Parathyroid adenoma (tissue), 2 donors: ENCODE measurements around the gene TAS2R60.
A peak's percentile ranks its signal among the peaks of the same experiment; 100 is the strongest.

Experiments
- H2AFZ ChIP-seq: fragments of 300-600 bp; sonication (generic); one replicate; pipeline ENCODE4 v1.7.0; 2017; ENCODE audit warnings: antibody characterized with exemption, mild to moderate bottlenecking
- H3K27ac ChIP-seq: fragments of 300-600 bp; sonication (generic); one replicate; pipeline ENCODE4 v1.7.0; 2017
- H3K27me3 ChIP-seq: fragments of 300-600 bp; sonication (generic); one replicate; pipeline ENCODE4 v1.7.0; 2017; ENCODE audit warnings: low read length; ENCODE audit not compliant: control insufficient read depth, insufficient read depth
- H3K36me3 ChIP-seq: fragments of 300-600 bp; sonication (generic); one replicate; pipeline ENCODE4 v1.7.0; 2017; ENCODE audit warnings: low read length; ENCODE audit not compliant: control insufficient read depth, insufficient read depth
- H3K4me1 ChIP-seq: fragments of 300-600 bp; sonication (generic); one replicate; pipeline ENCODE4 v1.7.0; 2017; ENCODE audit warnings: control low read depth
- H3K4me2 ChIP-seq: fragments of 300-600 bp; sonication (generic); one replicate; pipeline ENCODE4 v1.7.0; 2017; ENCODE audit warnings: low read length
- H3K4me3 ChIP-seq: fragments of 300-600 bp; sonication (generic); one replicate; pipeline ENCODE4 v1.7.0; 2017; ENCODE audit warnings: low read depth, low read length
- H3K79me2 ChIP-seq: fragments of 300-600 bp; sonication (generic); one replicate; pipeline ENCODE4 v1.7.0; 2017; ENCODE audit warnings: control low read depth
- H3K9ac ChIP-seq: fragments of 300-600 bp; sonication (generic); one replicate; pipeline ENCODE4 v1.7.0; 2017; ENCODE audit warnings: mild to moderate bottlenecking
- H3K9me3 ChIP-seq: fragments of 300-600 bp; sonication (generic); one replicate; pipeline ENCODE4 v1.7.0; 2017; ENCODE audit warnings: low read length; ENCODE audit not compliant: control insufficient read depth
- TF ChIP-seq, protein P1 (sequence below): fragments of 300-600 bp; sonication (generic); IDR thresholded peaks from one replicate; pipeline ENCODE4 v1.7.0; 2017; ENCODE audit warnings: antibody characterized with exemption, mild to moderate bottlenecking
- donor health status: primary hyperparathyroidism.

Gene TAS2R60

GRCh38 chr7:143406002-143406357 lies 37.3 kb upstream of the TAS2R60 start:
- peak overlapping the region; percentile 100 for H3K4me3 ChIP-seq
- no peaks in the 10 kb centered on the region for H3K9me3 ChIP-seq
- no peak overlapping the region for H3K9ac ChIP-seq
- no peaks in the 10 kb centered on the region for H3K27me3 ChIP-seq
- peak overlapping the region; percentile 97 for H3K4me2 ChIP-seq
- TF ChIP-seq, protein P1, sequence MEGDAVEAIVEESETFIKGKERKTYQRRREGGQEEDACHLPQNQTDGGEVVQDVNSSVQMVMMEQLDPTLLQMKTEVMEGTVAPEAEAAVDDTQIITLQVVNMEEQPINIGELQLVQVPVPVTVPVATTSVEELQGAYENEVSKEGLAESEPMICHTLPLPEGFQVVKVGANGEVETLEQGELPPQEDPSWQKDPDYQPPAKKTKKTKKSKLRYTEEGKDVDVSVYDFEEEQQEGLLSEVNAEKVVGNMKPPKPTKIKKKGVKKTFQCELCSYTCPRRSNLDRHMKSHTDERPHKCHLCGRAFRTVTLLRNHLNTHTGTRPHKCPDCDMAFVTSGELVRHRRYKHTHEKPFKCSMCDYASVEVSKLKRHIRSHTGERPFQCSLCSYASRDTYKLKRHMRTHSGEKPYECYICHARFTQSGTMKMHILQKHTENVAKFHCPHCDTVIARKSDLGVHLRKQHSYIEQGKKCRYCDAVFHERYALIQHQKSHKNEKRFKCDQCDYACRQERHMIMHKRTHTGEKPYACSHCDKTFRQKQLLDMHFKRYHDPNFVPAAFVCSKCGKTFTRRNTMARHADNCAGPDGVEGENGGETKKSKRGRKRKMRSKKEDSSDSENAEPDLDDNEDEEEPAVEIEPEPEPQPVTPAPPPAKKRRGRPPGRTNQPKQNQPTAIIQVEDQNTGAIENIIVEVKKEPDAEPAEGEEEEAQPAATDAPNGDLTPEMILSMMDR, result no peak
- H2AFZ ChIP-seq, result no peak overlapping the region
- peaks cover 11% of the 10 kb centered on the region for H3K79me2 ChIP-seq
- peaks cover 18% of the 10 kb centered on the region for H3K36me3 ChIP-seq
- no peak overlapping the region for H3K27ac ChIP-seq
- H3K4me1 ChIP-seq, result peaks cover 12% of the 10 kb centered on the region

DNA sequence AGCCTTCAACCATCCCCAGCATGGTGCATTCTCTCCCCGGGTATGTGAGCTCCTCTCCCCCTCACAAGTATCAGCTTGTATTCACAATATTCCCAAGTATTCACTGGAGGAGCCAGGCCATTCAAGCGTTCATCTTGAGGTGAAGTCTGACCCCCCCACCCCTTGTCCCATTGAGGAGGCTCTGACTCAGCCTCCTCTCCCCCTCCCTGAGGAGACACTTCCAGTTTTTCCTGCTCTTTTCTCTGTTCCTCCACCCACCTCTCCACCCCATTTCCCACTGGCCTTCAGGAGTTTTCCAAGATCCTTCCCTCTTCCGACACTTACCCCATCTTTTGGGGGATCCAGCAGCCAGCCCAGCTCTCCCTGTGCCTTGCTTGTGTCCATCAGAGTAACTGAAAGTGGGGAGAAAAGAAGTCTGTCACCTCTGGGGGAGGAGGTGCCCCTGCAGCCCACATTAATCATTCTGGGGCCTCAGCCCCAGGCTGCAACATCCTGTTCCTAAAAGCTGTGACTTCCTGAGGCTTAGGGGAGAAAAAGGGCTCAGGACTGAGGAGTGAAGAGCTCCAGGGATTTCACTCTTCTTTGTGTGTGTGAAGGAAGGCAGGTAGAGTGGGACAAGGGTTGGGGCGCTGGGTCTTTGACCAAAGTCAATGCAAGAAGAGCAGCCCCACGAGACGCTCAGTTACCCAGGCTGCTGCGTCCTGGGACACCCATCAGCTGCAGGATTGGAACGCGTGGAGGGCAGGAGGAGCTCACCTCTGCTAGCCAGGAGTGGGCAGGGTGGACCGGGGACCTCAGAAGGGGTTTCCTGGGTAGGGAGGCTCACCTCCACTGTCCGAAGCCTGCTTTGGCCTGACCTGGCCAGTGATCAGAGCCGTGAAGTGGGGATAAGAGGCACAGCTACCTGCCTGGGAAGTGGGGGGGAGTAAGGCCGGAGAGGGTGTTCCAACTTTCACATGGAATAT lies 35.7 kb upstream of the TAS2R60 start:
- peaks cover 11% of the 10 kb centered on the region for H3K79me2 ChIP-seq
- TF ChIP-seq, protein P1, result no peak
- H3K9ac ChIP-seq, result no peak overlapping the region
- H3K4me2 ChIP-seq, result peak overlapping the region; percentile 97
- peak overlapping the region; percentile 70 for H2AFZ ChIP-seq
- peak overlapping the region; percentile 77 for H3K27ac ChIP-seq
- H3K4me1 ChIP-seq, result peaks cover 12% of the 10 kb centered on the region
- no peaks in the 10 kb centered on the region for H3K27me3 ChIP-seq
- H3K4me3 ChIP-seq, result peak overlapping the region; percentile 100
- H3K36me3 ChIP-seq, result peaks cover 18% of the 10 kb centered on the region
- H3K9me3 ChIP-seq, result no peaks in the 10 kb centered on the region

DNA sequence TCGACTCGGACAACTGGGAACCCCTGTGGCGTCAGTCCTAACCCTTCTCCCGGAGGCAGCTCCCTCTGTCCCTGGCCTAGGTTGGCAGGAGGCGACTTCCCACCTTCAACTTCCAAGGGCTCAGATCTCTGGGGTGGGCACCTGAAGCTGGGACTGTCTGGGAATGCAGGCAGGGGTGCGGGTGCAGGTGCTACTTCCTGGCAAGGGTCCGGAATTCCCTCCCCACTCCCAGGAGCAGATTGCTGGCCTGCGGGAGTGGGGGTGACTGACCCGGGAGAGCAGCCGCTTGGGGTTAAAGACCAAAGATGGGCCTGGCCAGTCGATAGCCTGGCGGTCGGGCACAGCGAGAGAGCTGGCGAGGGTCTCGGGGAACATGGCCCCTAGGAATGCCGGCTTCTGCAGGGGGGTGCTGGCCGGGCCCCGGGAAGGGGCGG lies 35.0 kb upstream of the TAS2R60 start:
- TF ChIP-seq, protein P1, result no peak
- Histone ChIP-seq H3K9ac (no peak overlapping the region), H3K9me3 (no peaks in the 10 kb centered on the region), H3K4me1 (peaks cover 12% of the 10 kb centered on the region), H3K4me2 (peak overlapping the region; percentile 97), H3K4me3 (peak overlapping the region; percentile 100), H3K79me2 (peaks cover 11% of the 10 kb centered on the region), H3K27ac (peak overlapping the region; percentile 77), H3K36me3 (peaks cover 18% of the 10 kb centered on the region), H2AFZ (peak overlapping the region; percentile 70), H3K27me3 (no peaks in the 10 kb centered on the region)

DNA sequence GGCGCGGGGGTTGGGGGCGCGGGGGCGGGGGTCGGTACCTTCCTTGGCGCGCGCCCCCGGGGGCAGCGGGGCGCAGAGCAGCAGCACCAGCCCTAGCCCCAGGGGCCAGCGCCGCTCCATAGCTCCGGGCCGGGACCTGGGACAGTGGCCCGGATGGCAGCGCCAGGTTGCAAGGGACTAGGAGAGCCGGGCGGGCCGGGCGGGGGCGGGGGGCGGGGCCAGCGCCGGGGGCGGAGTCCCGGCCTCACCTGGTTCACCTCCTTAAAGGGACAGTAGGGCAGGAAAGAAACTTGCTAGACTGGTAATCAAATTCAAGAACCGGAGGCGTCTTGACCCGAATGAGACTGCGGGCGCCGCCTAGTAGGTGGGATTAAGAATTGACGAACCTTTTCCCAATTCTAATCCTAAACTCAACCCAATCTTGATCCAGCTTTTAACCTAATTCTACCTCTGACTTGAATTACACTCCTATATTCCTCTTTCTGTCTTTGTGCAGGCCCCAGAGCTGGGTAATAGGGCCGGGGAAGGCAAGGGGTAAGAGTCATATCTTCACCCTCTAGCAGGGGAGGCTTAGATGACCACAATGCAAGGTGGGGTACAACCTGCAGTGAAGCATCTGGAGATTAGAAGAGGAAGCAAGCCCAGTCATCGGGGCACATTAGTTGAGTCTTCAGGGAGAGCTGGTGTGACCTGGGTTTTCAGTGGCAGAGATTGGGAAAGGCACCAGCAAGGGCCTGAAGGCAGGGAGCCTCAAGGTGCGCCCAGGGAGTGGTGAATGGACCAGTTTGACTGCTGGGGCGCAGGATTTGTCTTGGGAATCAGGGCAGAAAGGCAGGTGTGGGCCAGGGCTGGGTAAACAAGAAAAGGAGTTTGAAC lies 34.3 kb upstream of the TAS2R60 start, which contains the start of gene EPHA1:
TSS of gene EPHA1 (minus strand) at position 171 of the 876 bp plus-strand sequence. CDS start at position 120, 51 bp downstream.
- Histone ChIP-seq H2AFZ (peak within 1 kb of the TSS; percentile 78), H3K4me2 (peak within 1 kb of the TSS; percentile 97), H3K36me3 (peaks cover 18% of the 10 kb centered on the region), H3K9me3 (no peaks in the 10 kb centered on the region), H3K79me2 (peaks cover 11% of the 10 kb centered on the region), H3K27me3 (no peaks in the 10 kb centered on the region), H3K9ac (peak within 1 kb of the TSS; percentile 23), H3K4me1 (peaks cover 12% of the 10 kb centered on the region), H3K27ac (peak within 1 kb of the TSS; percentile 77), H3K4me3 (peak within 1 kb of the TSS; percentile 100)
- TF ChIP-seq, protein P1, result peak; percentile 70
